RWPE2 (cell line): ENCODE results near the gene ZNF493.

Source experiments
- ATAC-seq: fragments of 200-7000 bp; cut with Tn5 transposase; 3 replicates; pipeline ENCODE4 v1.9.1; 2021; ENCODE audit warnings: low read depth
- DNase-seq: peaks from one replicate; pipeline ENCODE4 v3.0.0-alpha.2; 2020; ENCODE audit warnings: low spot score
- H3K27ac ChIP-seq: fragments of 450-650 bp; 2 replicates; pipeline ENCODE4 v1.5.1; 2017; ENCODE audit warnings: mild to moderate bottlenecking; ENCODE audit not compliant: poor library complexity, severe bottlenecking
- H3K27me3 ChIP-seq: fragments of 250-450 bp; sonication (Bioruptor Pico); 2 replicates; pipeline ENCODE4 v1.5.1; 2021; ENCODE audit warnings: mild to moderate bottlenecking, moderate library complexity; ENCODE audit not compliant: insufficient read depth, poor library complexity, severe bottlenecking
- H3K36me3 ChIP-seq: fragments of 250-450 bp; sonication (Bioruptor Pico); 2 replicates; pipeline ENCODE4 v1.5.1; 2020; ENCODE audit warnings: low read depth, mild to moderate bottlenecking, moderate library complexity
- H3K4me1 ChIP-seq: fragments of 250-450 bp; sonication (Bioruptor Pico); 2 replicates; pipeline ENCODE4 v1.5.1; 2021; ENCODE audit warnings: mild to moderate bottlenecking, moderate library complexity; ENCODE audit not compliant: insufficient read depth, poor library complexity, severe bottlenecking
- H3K4me3 ChIP-seq: fragments of 250-450 bp; sonication (Bioruptor Pico); 2 replicates; pipeline ENCODE4 v1.5.1; 2021; ENCODE audit warnings: mild to moderate bottlenecking, moderate library complexity; ENCODE audit not compliant: severe bottlenecking
- H3K9me3 ChIP-seq: fragments of 250-450 bp; sonication (Bioruptor Pico); 2 replicates; pipeline ENCODE4 v1.5.1; 2021; ENCODE audit warnings: mild to moderate bottlenecking, moderate library complexity; ENCODE audit not compliant: severe bottlenecking
- CTCF ChIP-seq: fragments of 450-650 bp; IDR thresholded peaks from one replicate; pipeline ENCODE4 v1.5.1; 2017; ENCODE audit warnings: mild to moderate bottlenecking, moderate library complexity; ENCODE audit not compliant: poor library complexity, severe bottlenecking

Gene ZNF493

GRCh38 chr19:21383980-21384582, 12.9 kb upstream of the ZNF493 start:
- no peak overlapping the region for H3K4me3 ChIP-seq
- peaks cover 18% of the 10 kb centered on the region for H3K9me3 ChIP-seq
- peaks cover 3% of the 10 kb centered on the region; the same call in 1 of the 2 replicates for H3K36me3 ChIP-seq
- no peak for ATAC-seq
- H3K27ac ChIP-seq = no peak overlapping the region
- no peak for TF ChIP-seq CTCF
- DNase-seq = no peak
- no peaks in the 10 kb centered on the region for H3K4me1 ChIP-seq
- H3K27me3 ChIP-seq = no peaks in the 10 kb centered on the region

GRCh38 chr19:21396121-21396520, 812 bp upstream of the ZNF493 start:
- H3K9me3 ChIP-seq = peaks cover 2% of the 10 kb centered on the region
- no peaks in the 10 kb centered on the region for H3K27me3 ChIP-seq
- TF ChIP-seq CTCF = no peak
- H3K27ac ChIP-seq = no peak overlapping the region
- H3K36me3 ChIP-seq = no peaks in the 10 kb centered on the region
- DNase-seq (no peak), ATAC-seq (no peak)
- H3K4me1 ChIP-seq = no peaks in the 10 kb centered on the region
- no peak overlapping the region for H3K4me3 ChIP-seq

- Histone ChIP-seq H3K4me3 (no peak overlapping the region), H3K27me3 (no peaks in the 10 kb centered on the region), H3K9me3 (peaks cover 2% of the 10 kb centered on the region), H3K27ac (no peak overlapping the region), H3K36me3 (no peaks in the 10 kb centered on the region), H3K4me1 (no peaks in the 10 kb centered on the region)
- ATAC-seq = no peak
- no peak for DNase-seq
- no peak for TF ChIP-seq CTCF
These were observed 1.9 kb downstream of the ZNF493 start for GRCh38 chr19:21398851-21399250.

GRCh38 chr19:21402303-21402985, 5.5 kb downstream of the ZNF493 start:
- no peak overlapping the region for H3K27ac ChIP-seq
- DNase-seq = no peak
- no peak for TF ChIP-seq CTCF
- H3K9me3 ChIP-seq = peaks cover under 1% of the 10 kb centered on the region
- ATAC-seq = no peak
- no peaks in the 10 kb centered on the region for H3K4me1 ChIP-seq
- no peak overlapping the region for H3K4me3 ChIP-seq
- no peaks in the 10 kb centered on the region for H3K27me3 ChIP-seq
- H3K36me3 ChIP-seq = no peaks in the 10 kb centered on the region

- no peak overlapping the region for H3K27ac ChIP-seq
- no peak for DNase-seq
- no peak for TF ChIP-seq CTCF
- ATAC-seq = no peak
- H3K4me3 ChIP-seq = no peak overlapping the region
- no peaks in the 10 kb centered on the region for H3K27me3 ChIP-seq
- peaks cover 3% of the 10 kb centered on the region for H3K9me3 ChIP-seq
- no peaks in the 10 kb centered on the region for H3K4me1 ChIP-seq
- H3K36me3 ChIP-seq = no peaks in the 10 kb centered on the region
These were observed 13.2 kb downstream of the ZNF493 start for GRCh38 chr19:21410166-21410565.
